ENCODE measurements around the gene RNF25.

DNA sequence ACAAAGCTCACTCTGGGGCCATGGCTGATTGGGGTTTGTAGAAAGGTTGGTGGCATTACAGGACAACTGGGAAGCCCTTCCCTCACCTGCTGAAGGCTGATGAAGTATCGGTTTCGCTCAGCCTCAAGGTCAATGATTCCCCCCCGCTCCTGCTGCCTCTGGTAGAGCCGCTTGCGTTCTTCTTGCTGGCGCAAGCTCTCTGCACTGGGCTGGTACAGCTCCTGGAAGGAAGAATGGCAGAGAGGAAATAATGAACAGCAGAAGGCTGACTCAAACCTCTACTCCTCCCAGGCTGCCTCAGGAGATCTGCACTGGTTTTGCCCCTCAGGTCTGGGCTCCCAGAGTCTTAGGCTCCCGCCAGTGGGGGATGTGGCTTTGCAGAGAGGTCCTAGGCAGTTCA is 7.1 kb downstream of the RNF25 start:
- no peak for TF ChIP-seq CTCF (conservative IDR thresholded peaks at IDR 0.05; ENCODE audit: low read depth in 2 of 2)
- no peak for TF ChIP-seq ZNF331 (CRISPR knock-in tag; IDR thresholded peaks at IDR 0.05; ENCODE audit: low read depth)

Data from GM23338 (cell line).